Astrocyte of the spinal cord (primary cell): Measurements from ENCODE around the gene NHSL2.
"Not testable (repeated sequence)": the region's sequence is repeated elsewhere in the genome, so short reads cannot be mapped to it uniquely, and the experiment has no call there.

Experiments used
- DNase-seq: peaks from one replicate; pipeline ENCODE4 v3.0.0; 2011; ENCODE audit warnings: low read depth, low spot score
- H3K4me3 ChIP-seq: 2 replicates; pipeline ENCODE4 v1.5.1; 2011; ENCODE audit warnings: low read depth, mild to moderate bottlenecking, low read length, moderate library complexity
- CTCF ChIP-seq: IDR thresholded peaks from 2 replicates; pipeline ENCODE4 v1.5.1; 2012; ENCODE audit warnings: low read depth, mild to moderate bottlenecking, low read length, inconsistent platforms
- in situ Hi-C: cut with HindIII; loops from 2 replicates; pipeline ENCODE4 v1.10.0; 2017; ENCODE audit warnings: low sequenced_read_pairs

The NHSL2 gene

GRCh38 chrX:71949844-71950445 is 39.3 kb downstream of the NHSL2 start:
- no peak for DNase-seq
- no peak for TF ChIP-seq CTCF
- in situ Hi-C loops = no loop called here
- no peak overlapping the region for H3K4me3 ChIP-seq

GRCh38 chrX:71953391-71953790 is 42.7 kb downstream of the NHSL2 start:
- no peak for DNase-seq
- no peak for TF ChIP-seq CTCF
- H3K4me3 ChIP-seq = no peak overlapping the region
- in situ Hi-C loops = no loop called here

GRCh38 chrX:71953946-71954345 is 43.3 kb downstream of the NHSL2 start:
- DNase-seq = no peak
- in situ Hi-C loops = no loop called here
- TF ChIP-seq CTCF = no peak
- no peak overlapping the region for H3K4me3 ChIP-seq

GRCh38 chrX:71954458-71954857 is 43.8 kb downstream of the NHSL2 start:
- DNase-seq = no peak
- no peak for TF ChIP-seq CTCF
- H3K4me3 ChIP-seq = no peak overlapping the region
- in situ Hi-C loops = no loop called here

- H3K4me3 ChIP-seq = no peak overlapping the region
- TF ChIP-seq CTCF = no peak
- no peak for DNase-seq
- in situ Hi-C loops = no loop called here
Measured at GRCh38 chrX:71955530-71956120, 45.0 kb downstream of the NHSL2 start.

GRCh38 chrX:71958281-71958675 is 47.6 kb downstream of the NHSL2 start:
- H3K4me3 ChIP-seq = no peak overlapping the region
- in situ Hi-C loops = no loop called here
- DNase-seq = no peak
- no peak for TF ChIP-seq CTCF

GRCh38 chrX:71964184-71964583 is 53.5 kb downstream of the NHSL2 start:
- in situ Hi-C loops, DNase-seq: not testable (repeated sequence)

More at GRCh38 chrX:71964184-71964583, 53.5 kb downstream of the NHSL2 start:
- H3K4me3 ChIP-seq = not testable (repeated sequence)
